ENCODE results near the gene RUVBL2. TPM values are rescaled to one million over a fixed set of nuclear protein-coding genes. Genes with fewer than 3 reads are reported as not detected.
"Not testable (repeated sequence)": the region's sequence is repeated elsewhere in the genome, so short reads cannot be mapped to it uniquely, and the experiment has no call there.

Gene RUVBL2
- total RNA-seq, 2 donors from 2014 or later: 34.7 to 43.1 TPM

DNA sequence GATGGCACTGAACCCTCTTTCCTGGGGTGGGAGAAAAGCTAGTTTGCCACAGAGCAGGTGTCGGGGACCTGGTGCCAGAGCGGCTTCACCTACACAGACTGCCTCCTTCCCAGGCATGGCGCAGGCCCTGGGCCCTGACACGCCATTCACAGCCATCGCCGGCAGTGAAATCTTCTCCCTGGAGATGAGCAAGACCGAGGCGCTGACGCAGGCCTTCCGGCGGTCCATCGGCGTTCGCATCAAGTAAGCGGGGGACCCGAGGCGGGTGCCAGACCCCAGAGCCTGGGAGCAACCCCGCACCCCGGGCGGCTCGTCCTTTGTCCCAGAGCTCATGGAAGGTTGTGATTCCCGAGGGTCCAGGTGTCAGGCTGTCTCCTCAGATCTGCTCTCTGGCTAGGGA, 13.2 kb downstream of the RUVBL2 start:
- DNase-seq (ENCODE audit: low spot score): no peak
- intact Hi-C loops (cut with DNase I): no loop called here

DNA sequence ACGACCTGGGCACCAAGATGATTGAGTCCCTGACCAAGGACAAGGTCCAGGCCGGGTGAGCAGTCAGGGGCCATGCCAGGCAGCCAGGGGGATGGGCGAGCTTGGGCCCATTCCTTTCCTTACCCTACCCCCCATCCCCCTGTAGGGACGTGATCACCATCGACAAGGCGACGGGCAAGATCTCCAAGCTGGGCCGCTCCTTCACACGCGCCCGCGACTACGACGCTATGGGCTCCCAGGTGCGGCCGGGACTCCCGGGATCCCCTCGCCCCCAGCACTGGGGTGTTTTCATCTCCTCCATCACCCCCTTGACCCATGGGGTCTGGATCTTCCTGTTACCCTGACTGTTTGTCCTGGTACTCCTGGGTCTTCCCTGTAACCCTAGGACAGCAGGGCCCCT, 16.1 kb downstream of the RUVBL2 start:
- intact Hi-C loops (cut with DNase I): no loop called here
- no peak for DNase-seq (ENCODE audit: low spot score)

DNA sequence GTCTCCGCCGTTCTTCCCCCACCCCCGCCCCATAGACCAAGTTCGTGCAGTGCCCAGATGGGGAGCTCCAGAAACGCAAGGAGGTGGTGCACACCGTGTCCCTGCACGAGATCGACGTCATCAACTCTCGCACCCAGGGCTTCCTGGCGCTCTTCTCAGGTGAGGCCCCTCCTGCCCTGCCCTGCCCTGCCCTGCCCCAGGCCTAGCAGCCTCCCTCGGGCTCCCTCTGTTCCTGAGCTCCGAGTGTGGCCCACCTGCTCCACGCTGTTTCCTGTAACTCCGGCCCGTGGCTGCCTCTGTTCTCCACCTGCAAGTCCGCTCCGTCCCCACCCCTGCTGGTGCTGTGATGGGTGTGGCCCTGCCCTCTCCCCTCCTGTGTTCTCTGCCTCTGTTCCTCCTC, 16.8 kb downstream of the RUVBL2 start:
- intact Hi-C loops (cut with DNase I): no loop called here
- no peak for DNase-seq (ENCODE audit: low spot score)

DNA sequence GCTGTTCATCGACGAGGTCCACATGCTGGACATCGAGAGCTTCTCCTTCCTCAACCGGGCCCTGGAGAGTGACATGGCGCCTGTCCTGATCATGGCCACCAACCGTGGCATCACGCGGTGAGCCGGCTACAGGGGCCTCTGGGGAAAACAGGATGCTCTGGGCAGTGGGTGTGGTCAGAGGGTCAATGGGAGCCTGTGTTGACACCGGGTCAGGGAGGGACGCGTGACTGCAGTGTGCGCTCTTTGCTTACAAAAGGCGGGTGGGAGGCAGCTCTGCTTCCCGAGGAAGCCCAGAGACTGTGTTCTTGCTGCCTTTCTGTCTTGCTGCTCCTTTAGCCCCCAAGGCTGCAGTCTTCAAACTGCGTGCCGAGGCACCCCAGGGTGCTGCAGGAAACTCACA, 17.5 kb downstream of the RUVBL2 start:
- no peak for DNase-seq (ENCODE audit: low spot score)
- intact Hi-C loops (cut with DNase I): no loop called here

DNA sequence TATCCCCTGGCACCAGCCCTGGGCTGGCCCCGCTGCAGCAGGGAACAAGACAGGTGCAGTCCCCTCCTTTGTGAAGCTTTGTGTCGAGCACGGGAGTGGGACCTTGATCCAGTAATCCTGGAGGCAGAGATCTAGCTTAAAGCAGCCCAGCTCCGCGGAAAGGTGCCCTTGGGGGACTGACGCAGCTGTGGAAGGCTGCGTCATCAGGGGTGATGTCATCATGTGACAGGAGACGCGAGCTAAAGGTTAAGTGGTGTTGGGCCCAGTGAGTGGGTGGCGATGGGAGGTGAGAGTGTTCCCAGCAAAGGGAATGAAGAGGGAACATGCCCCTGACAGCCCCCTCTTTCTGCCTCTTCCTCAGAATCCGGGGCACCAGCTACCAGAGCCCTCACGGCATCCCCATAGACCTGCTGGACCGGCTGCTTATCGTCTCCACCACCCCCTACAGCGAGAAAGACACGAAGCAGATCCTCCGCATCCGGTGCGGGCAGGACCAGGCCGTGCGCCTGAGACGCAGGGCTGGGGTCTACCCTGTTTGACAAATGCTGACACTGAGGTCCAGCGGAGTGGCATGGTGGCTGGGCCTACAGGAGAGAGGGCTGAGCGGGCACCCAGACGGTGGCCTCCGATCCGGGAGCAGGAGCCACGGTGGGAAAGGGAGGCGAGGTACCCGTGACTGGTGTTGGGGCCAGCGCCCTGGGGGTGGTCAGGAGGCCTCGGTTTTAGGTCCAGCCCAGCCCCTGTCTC, 20.6 kb downstream of the RUVBL2 start:
- intact Hi-C loops (cut with DNase I): no loop called here

DNA sequence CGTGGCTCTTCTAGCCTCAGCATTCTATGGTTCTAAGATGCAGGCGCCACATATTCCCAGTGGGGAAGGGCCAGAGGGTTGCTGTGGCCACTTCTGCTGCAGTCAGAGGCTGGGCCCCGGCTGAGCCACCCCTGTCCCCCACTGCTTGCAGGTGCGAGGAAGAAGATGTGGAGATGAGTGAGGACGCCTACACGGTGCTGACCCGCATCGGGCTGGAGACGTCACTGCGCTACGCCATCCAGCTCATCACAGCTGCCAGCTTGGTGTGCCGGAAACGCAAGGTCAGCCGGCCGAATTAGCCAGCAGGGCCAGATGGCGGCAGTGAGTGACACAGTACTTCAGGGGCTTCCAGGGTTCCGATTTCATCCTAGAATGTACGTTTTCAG, 21.2 kb downstream of the RUVBL2 start:
- intact Hi-C loops (cut with DNase I): no loop called here
- DNase-seq (ENCODE audit: low spot score): no peak

More for the DNA sequence above, 20.6 kb downstream of the RUVBL2 start:
- DNase-seq (ENCODE audit: low spot score): no peak

DNA sequence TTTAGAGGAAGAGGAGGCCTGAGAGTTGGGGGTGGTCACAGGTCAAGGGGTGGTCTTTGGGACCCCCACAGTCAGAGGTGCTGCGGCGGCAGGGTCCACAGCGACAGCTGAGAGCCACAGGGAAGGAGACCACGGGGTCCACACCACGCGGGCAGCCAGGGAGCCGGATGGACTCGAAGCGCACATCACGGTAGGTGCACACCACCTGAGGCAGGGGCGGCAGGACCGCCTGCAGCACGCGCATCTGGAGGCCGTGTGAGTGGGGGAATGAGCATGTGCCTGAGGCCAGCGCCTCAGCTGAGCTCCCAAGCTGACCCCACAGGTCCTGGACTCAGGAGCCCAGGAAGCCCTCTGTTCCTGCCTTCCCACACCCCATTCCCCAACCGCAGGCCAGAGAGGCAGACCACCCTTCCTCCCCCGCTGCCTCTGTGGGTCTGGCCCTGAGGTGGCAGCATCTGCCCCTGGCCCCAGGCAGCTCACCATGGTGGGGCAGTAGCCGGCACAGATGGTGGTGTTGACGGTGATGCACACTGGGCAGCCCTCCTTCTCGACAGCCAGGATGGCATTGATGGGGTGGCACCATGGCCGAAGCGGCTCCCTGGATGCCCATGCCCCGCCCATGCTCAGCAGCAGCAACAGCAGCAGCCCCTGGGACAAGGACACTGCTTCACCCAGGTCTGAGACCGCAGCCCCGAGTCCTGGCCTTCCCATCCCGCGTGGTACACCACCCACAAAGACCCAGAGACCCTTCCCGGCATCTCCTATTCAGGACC, 22.6 kb downstream of the RUVBL2 start:
- DNase-seq (ENCODE audit: low spot score): no peak
- intact Hi-C loops (cut with DNase I): no loop called here

DNA sequence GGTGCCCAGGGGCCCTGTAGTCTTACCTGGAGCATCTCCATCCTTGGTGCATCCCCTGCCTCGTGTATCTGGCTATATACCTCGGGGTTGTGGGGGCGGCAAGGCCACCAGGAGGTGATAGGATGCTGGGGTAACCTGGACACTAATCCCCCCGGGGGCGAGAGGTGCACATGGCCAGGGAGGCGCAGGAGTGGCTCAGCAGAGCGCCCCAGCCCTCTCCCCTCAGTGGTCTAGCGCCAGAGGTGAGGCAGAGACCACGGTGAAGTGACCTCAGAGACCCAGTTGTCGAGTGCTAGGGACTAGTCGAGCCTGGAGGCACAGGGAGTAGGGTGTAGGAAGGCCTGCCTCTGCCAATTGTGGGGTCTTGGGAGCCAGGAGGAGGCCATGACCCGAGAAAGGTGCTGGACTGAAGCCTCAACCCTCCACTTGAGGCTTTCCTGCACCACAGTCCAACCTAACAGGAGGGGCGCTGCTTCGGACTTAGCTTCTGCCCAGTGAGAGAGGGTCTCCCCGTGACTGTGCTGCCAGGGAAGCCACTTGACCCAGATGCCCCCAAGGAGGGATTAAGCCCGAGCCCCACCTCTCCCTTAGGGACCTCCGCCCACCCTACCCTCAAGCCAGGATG, 23.5 kb downstream of the RUVBL2 start, which contains the start of gene LHB:
LHB (minus strand) TSS at position 51 of the 625 bp plus-strand sequence; CDS start at position 41, 10 bp downstream.
- no peak for DNase-seq (ENCODE audit: low spot score)
- intact Hi-C loops (cut with DNase I): no loop called here

DNA sequence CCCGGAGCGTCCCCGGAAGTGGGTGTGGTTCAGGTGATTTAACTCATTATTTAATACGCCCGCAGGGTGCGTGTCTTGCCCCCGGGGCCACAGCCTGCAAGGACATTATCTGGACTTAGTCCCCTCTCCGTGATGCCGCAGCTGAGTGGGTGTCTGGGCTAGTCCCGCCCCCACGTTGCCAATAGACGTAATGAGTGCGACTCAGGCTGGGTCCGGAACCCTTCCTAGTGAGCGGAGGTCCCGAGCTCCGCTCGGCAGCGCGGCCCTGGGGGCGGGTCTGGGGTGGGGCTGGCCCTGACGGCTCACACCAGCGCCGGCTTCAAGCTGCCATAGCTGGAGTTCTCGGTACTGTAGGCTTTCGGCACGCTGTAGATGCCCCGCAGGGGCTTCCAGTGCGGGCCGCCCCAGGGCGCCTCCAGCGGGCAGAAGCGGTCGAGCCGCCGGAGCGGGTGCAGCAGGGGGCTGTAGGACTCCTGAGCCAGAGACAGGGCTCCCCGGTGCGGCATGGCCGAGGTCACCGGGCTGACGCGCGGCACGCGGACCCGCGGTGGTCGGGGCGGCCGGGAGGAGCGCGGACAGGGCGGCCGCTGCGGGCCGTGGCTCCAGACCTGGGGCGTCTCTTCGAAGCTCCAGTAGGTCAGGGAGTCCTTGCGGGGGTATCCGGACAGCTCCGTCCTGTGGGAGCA, 24.1 kb downstream of the RUVBL2 start:
- intact Hi-C loops (cut with DNase I): no loop called here
- DNase-seq (ENCODE audit: low spot score): no peak

DNA sequence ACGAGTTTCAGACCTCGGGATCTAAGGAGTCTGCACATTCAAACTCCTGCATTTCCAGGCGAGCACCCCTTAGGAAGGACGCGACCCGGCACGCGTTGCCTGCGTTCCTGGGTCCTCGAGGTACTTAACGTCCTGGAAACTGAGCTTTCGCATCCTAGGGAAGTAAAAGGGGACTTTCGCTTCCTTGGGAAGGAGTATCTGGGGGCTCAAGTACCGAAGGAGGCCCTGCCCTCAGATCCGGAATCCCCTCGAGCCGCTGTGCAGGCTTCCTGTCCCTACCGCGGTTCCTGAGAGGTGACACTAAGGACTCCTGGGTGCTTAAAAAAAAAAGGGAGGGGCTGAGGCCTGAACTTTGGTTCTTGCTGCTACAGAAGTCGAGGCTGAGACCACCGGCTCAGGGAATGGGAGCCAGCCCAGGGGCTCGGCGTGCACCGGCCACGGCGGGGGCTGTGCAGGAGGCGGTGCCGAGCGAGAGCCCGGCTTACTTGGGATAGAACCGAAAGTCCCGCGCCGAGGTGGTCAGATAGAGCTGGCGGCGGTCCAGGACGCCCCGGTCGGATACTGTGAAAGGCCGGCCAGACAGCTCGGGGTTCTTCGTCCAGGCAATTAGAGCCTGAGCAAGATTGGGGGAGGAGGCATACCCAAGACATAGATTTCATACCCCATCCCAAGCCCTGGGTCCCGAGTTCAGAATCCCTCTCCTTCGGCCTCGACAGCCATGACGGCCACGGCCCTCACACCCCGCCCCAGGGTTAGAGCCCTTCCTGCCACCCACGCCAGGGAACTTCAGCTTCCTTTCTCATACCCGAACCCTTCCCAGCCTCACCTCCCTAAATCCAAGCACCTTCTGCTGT, 24.9 kb downstream of the RUVBL2 start:
- intact Hi-C loops (cut with DNase I); DNase-seq (ENCODE audit: low spot score): not testable (repeated sequence)

DNA sequence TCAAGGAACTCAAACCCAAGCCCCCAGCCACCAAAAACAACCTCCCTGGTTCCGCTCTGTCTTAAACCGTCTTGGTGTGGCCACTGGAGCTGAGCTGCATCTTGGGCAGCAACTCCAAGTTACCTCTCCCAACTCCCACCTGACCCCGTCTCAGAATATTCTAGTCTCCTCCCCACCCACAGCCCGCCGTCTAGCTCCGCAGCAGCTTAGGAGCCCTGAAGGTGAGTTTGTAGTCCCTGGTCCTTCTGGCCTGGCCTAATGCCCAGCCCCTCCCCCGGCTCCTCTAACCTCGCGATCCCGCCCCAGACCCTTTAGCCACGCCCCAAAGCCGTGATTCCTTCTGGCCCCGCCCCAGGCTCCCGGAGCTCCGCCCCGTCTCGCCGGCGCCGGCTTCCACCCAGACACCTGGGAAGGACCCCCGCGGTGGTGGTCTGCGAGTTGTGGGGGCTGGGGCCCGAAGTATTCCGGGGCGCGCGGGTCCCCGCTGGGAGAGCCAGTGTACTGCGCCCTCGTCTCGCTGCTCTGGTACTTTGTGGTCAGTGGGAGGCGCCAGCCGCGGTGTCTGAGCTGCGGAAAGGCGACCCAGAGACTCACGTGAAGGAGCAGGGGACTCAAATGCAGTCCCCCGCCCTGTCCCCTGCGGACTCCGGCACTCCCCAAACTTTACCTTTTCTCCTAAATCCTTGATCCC, 25.7 kb downstream of the RUVBL2 start:
- intact Hi-C loops (cut with DNase I): no loop called here
- DNase-seq (ENCODE audit: low spot score): no peak

DNA sequence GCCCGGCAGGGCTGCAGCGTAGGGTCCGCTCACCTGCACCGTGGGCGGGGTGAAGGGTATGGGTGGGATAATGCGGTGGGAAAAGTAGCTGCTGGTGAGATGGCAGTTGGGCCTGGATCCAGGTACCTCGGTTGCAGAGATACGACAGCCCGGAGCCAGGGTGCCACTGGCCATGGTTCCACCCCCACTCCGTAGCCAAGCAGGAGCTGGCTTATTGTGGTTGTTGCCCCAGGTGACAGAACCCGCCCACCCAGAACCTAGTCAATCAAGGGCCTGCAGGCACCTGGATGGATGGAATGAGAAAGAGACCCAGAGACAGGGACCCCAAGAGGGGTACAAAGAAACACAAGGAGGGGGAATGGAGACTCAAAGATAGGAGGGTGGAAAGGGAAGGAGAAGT, 26.7 kb downstream of the RUVBL2 start:
- no peak for DNase-seq (ENCODE audit: low spot score)
- intact Hi-C loops (cut with DNase I): no loop called here

DNA sequence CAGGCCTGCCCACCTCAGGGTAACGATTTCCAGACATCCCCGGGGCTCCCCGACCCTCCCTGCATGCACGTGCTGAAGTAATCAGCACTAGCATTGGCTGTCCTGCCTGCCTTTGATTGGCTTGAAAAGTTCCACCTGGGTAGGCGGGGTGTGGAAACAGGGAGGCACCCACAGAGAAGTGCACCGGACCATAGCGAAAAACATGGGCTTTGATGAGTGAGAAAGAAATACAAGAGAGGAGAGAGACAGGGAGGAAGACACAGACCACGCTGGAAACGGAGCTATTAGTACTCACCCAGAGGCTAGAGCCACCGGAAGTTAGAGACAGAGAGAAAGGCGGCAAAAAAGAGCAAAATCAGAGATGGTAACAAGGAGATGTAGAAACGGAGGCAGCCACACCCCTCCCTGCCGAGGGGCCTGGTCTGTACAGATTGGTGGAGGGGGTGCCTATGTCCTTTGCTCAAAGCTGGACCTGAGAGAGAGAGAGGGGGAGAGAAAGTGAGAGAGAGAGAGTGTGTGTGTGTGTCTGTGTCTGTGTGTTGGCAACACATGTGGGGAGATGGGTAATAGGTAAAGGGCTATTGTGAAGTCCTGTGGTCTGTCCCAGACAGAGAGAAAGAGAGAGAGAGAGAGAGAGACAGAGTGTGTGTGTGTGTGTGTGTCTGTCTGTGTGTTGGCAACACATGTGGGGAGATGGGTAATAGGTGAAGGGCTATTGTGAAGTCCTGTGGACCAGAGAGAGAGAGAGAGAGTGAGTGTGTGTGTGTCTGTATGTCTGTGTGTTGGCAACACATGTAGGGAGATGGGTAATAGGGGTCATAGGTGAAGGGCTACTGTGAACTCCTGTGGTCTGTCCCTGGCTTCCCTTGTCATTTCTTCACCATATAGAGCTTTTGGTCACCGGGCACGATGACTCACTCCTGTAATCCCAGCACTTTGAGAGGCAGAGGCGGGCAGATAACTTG, 27.5 kb downstream of the RUVBL2 start:
- DNase-seq (ENCODE audit: low spot score): no peak
- intact Hi-C loops (cut with DNase I): no loop called here

DNA sequence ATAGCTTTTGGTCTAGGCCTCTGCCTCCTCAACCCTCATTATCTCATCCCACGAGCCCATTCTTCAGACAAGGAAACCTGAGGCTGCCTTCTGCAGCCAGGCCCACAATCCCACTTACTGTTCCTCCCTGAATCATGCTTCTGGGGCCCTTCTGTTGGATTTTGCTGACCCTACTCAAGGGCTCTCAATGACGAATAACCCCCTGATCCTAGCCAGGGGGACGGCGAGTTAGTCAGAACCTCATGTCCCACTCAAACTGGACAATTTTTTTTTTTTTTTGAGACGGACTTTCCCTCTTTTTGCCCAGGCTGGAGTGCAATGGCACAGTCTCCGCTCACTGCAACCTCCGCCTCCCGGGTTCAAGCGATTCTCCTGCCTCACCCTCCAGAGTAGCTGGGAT, 28.4 kb downstream of the RUVBL2 start:
- DNase-seq (ENCODE audit: low spot score): no peak
- intact Hi-C loops (cut with DNase I): no loop called here

DNA sequence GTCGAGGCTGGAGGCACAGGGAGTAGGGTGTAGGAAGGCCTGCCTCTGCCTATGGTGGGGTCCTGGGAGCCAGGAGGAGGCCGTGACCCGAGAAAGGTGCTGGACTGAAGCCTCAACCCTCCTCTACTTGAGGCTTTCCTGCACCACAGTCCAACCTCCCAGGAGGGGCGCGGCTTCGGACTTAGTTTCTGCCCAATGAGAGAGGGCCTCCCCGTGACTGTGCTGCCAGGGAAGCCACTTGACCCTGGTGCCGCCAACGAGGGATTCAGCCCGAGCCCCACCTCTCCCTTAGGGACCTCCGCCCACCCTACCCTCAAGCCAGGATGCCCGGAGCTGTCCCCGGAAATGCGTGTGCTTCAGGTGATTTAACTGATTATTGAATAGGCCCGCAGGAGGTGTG, 30.5 kb downstream of the RUVBL2 start, which contains the start of gene CGB3:
CGB3 (minus strand) TSS at position 101 of the 400 bp plus-strand sequence. CDS start 362 bp downstream, outside the sequence.
- DNase-seq (ENCODE audit: low spot score); intact Hi-C loops (cut with DNase I): not testable (repeated sequence)

DNA sequence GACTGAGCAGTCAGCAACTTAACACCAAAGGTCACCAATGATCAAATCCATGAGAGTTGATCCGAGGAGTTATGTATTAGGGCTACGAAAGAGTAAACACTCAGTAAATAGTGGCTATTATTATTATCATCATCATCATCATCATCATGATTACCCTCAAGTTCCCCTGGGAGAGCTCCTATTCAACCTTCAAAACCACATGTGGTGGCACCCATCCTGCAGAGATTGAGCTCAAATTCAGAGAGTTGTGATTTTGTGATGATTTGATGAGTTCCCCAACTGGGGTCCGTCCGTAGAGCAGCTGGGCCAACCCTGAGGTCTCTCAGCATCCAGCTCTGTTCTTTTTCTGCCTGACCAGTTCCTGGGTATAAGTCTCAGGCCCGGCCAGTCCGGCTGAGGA, 31.4 kb downstream of the RUVBL2 start:
- DNase-seq (ENCODE audit: low spot score); intact Hi-C loops (cut with DNase I): not testable (repeated sequence)

DNA sequence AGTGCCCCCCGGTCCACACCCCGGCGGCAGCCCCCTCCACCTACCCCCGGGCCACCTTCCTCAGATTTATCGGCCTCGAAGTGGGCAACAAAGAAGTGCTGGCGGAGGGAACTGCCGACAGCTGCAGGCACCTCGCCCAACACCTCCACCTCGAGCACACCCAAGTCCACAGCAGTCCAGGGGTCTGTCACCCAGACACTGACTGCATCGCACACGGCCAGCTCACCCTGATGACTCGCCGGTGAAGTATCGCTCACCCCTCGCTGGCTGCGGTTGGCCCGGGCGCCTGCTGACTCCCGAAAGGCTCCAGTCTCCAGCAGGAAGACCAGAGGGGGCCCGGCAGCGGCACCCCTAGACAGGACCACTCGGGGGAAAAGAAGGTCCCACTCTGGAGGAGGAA, 31.9 kb downstream of the RUVBL2 start:
- intact Hi-C loops (cut with DNase I); DNase-seq (ENCODE audit: low spot score): not testable (repeated sequence)

All from posterior vena cava (tissue), 2 donors.